Ascending aorta (tissue), 2 donors: ENCODE data around the gene ARID1B. TPM values are rescaled to one million over a fixed set of nuclear protein-coding genes. Genes with fewer than 3 reads are reported as not detected.

Experiments used
- DNase-seq, 2 donors: peaks; one replicate each; pipeline ENCODE4 v3.0.0-alpha.2; 2019; ENCODE audit warnings: low spot score in 2 of 2
- H3K27ac ChIP-seq, 2 donors: fragments of 200-600 bp; sonication (generic); one replicate each; pipeline ENCODE4 v1.5.1; 2016 to 2017; ENCODE audit warnings: mild to moderate bottlenecking in 1 of 2
- H3K27me3 ChIP-seq: fragments of 200-600 bp; sonication (generic); one replicate; pipeline ENCODE4 v1.5.1; 2017
- H3K36me3 ChIP-seq, 2 donors: fragments of 200-600 bp; sonication (generic); one replicate each; pipeline ENCODE4 v1.5.1; 2016
- H3K4me1 ChIP-seq, 2 donors: fragments of 200-600 bp; sonication (generic); one replicate each; pipeline ENCODE4 v1.5.1; 2016 to 2017; ENCODE audit warnings: mild to moderate bottlenecking in 1 of 2
- H3K4me3 ChIP-seq, 2 donors: fragments of 200-600 bp; sonication (generic); one replicate each; pipeline ENCODE4 v1.5.1; 2016 to 2017; ENCODE audit warnings: mild to moderate bottlenecking in 1 of 2
- H3K9me3 ChIP-seq, 2 donors: fragments of 200-600 bp; sonication (generic); one replicate each; pipeline ENCODE4 v1.5.1; 2016
- intact Hi-C: fragments of 100-400 bp; cut with DNase I; formaldehyde crosslinking; loops from one replicate; pipeline ENCODE4 v1.15.1; 2023
- total RNA-seq: library from RNA; depleted of rRNA; stranded (reverse); fragments of >200 nt; gene quantifications from one replicate; pipeline ENCODE4 v1.1.0, GENCODE V29; 2016
- TF ChIP-seq, protein P1 (sequence below), 3 experiments: fragments of 200-600 bp in 2 of 3; fragments of 450-650 bp in 1 of 3; sonication (generic) in 2 of 3; IDR thresholded peaks; one replicate each; pipeline ENCODE4 v1.5.1; 2016 to 2019; ENCODE audit warnings: antibody characterized with exemption in 3 of 3, mild to moderate bottlenecking in 1 of 3, moderate library complexity in 1 of 3

Gene ARID1B
- total RNA-seq, 1 donor from 2014 or later = 97.9 TPM

GRCh38 chr6:156740604-156741003 is 36.6 kb upstream of the ARID1B start:
- H3K9me3 ChIP-seq = peaks cover 0 to 6% of the 10 kb centered on the region in 2 donors
- no peak for DNase-seq
- H3K4me1 ChIP-seq = no peaks in the 10 kb centered on the region
- no peaks in the 10 kb centered on the region for H3K27me3 ChIP-seq
- intact Hi-C loops = no loop called here
- no peak overlapping the region for H3K27ac ChIP-seq
- H3K4me3 ChIP-seq = no peak overlapping the region
- H3K36me3 ChIP-seq = no peaks in the 10 kb centered on the region
- TF ChIP-seq, protein P1, sequence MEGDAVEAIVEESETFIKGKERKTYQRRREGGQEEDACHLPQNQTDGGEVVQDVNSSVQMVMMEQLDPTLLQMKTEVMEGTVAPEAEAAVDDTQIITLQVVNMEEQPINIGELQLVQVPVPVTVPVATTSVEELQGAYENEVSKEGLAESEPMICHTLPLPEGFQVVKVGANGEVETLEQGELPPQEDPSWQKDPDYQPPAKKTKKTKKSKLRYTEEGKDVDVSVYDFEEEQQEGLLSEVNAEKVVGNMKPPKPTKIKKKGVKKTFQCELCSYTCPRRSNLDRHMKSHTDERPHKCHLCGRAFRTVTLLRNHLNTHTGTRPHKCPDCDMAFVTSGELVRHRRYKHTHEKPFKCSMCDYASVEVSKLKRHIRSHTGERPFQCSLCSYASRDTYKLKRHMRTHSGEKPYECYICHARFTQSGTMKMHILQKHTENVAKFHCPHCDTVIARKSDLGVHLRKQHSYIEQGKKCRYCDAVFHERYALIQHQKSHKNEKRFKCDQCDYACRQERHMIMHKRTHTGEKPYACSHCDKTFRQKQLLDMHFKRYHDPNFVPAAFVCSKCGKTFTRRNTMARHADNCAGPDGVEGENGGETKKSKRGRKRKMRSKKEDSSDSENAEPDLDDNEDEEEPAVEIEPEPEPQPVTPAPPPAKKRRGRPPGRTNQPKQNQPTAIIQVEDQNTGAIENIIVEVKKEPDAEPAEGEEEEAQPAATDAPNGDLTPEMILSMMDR (IDR thresholded peaks at IDR 0.05) = no peak

- Histone ChIP-seq H3K27me3 (no peaks in the 10 kb centered on the region), H3K4me1 (no peaks in the 10 kb centered on the region), H3K36me3 (no peaks in the 10 kb centered on the region), H3K4me3 (no peak overlapping the region), H3K27ac (no peak overlapping the region), H3K9me3 (peaks cover 0 to 6% of the 10 kb centered on the region in 2 donors)
- intact Hi-C loops = no loop called here
- no peak for DNase-seq
- TF ChIP-seq, protein P1 (IDR thresholded peaks at IDR 0.05) = no peak
These were observed 35.7 kb upstream of the ARID1B start for GRCh38 chr6:156741287-156742073.

GRCh38 chr6:156747715-156748114 is 29.5 kb upstream of the ARID1B start:
- no peak overlapping the region for H3K27ac ChIP-seq

GRCh38 chr6:156748504-156748903 is 28.7 kb upstream of the ARID1B start:
- Histone ChIP-seq H3K9me3 (no peaks in the 10 kb centered on the region), H3K4me3 (no peak overlapping the region), H3K27ac (no peak overlapping the region), H3K27me3 (no peaks in the 10 kb centered on the region), H3K36me3 (no peaks in the 10 kb centered on the region), H3K4me1 (no peaks in the 10 kb centered on the region)
- intact Hi-C loops = no loop called here
- TF ChIP-seq, protein P1 (IDR thresholded peaks at IDR 0.05) = no peak
- no peak for DNase-seq

More at GRCh38 chr6:156747715-156748114, 29.5 kb upstream of the ARID1B start:
- no peaks in the 10 kb centered on the region for H3K4me1 ChIP-seq
- intact Hi-C loops = no loop called here
- no peaks in the 10 kb centered on the region for H3K27me3 ChIP-seq
- H3K4me3 ChIP-seq = no peak overlapping the region
- TF ChIP-seq, protein P1 (IDR thresholded peaks at IDR 0.05) = no peak
- no peaks in the 10 kb centered on the region for H3K9me3 ChIP-seq
- no peak for DNase-seq
- H3K36me3 ChIP-seq = no peaks in the 10 kb centered on the region

DNA sequence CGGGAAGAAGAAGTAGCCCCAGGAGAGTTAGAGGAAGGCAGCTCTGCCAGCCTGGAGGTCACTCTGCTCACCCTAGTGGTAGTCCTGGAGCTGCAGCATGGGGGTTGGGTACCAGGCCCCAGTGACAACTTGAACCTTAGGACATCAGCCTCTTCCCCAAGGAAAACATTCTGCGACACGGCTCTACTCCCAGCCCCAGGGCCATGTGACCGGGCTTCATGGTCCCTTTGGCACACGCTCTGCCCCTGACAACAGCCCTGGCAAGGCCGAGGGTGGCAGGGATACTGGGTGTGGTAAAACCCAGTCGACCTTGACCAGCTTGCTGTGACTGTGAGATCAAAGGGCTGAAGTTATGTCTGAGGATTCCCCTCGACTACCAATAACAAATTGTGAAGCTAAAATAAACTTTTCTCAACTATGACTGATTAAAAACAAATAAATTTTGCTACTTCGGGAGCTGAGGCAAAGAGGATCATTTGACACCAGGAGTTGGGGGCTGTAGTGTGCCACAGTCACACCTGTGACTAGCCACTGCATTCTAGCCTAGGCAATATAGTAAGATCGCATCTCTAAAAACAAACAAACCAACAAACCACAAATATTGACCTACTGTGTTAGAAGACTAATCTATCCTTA is 24.4 kb upstream of the ARID1B start:
- Histone ChIP-seq H3K27ac (no peak overlapping the region), H3K9me3 (no peaks in the 10 kb centered on the region), H3K27me3 (no peaks in the 10 kb centered on the region), H3K36me3 (no peaks in the 10 kb centered on the region), H3K4me3 (no peak overlapping the region), H3K4me1 (no peaks in the 10 kb centered on the region)
- DNase-seq = no peak
- intact Hi-C loops = no loop called here
- TF ChIP-seq, protein P1 (IDR thresholded peaks at IDR 0.05) = peak in 1 of 3 experiments; percentile 12
